H1 (cell line): ENCODE data around the gene NAPG. TPM values are rescaled to one million over a fixed set of nuclear protein-coding genes. Genes with fewer than 3 reads are reported as not detected.

ENCODE experiments used
- CTCF ChIA-PET: fragments of 300-600 bp; sonication (Branson Sonifier 250); formaldehyde crosslinking; loops from one replicate; lab custom pipeline; 2021; ENCODE audit not compliant: partially characterized antibody; lab: Charles Lee
- POLR2A ChIA-PET: fragments of 300-600 bp; sonication (Branson Sonifier 250); formaldehyde crosslinking; loops from one replicate; lab custom pipeline; 2021; ENCODE audit warnings: inconsistent platforms; ENCODE audit not compliant: partially characterized antibody; lab: Charles Lee
- DNase-seq, 2 experiments: peaks; one replicate each; pipeline versions ENCODE4 v3.0.0 to v3.0.0-alpha.2; 2010 to 2022; ENCODE audit warnings: low spot score in 2 of 2, low read depth in 1 of 2, mixed read lengths in 1 of 2
- FAIRE-seq: peaks from 2 replicates; lab custom pipeline; 2011; peaks lifted over from hg19 to GRCh38; lab: Jason Lieb, UNC
- H2AFZ ChIP-seq: 2 replicates; pipeline ENCODE4 v1.8.1; 2012; ENCODE audit warnings: low read length, inconsistent platforms
- H2AK5ac ChIP-seq: 2 replicates; pipeline ENCODE4 v1.6.1; 2013; ENCODE audit warnings: low read depth, low read length
- H2BK120ac ChIP-seq: replicated peaks from 2 replicates; pipeline ENCODE3; 2013; ENCODE audit warnings: low read depth, low read length, inconsistent platforms
- H2BK12ac ChIP-seq: 2 replicates; pipeline ENCODE4 v1.6.1; 2013; ENCODE audit warnings: low read depth, low read length
- H2BK15ac ChIP-seq: 2 replicates; pipeline ENCODE4 v1.6.1; 2013; ENCODE audit warnings: low read length
- H2BK20ac ChIP-seq: 2 replicates; pipeline ENCODE4 v1.6.1; 2013; ENCODE audit warnings: low read length
- H2BK5ac ChIP-seq: 2 replicates; pipeline ENCODE4 v1.6.1; 2013; ENCODE audit warnings: low read depth, low read length
- H3K14ac ChIP-seq: 2 replicates; pipeline ENCODE4 v1.6.1; 2013; ENCODE audit warnings: inconsistent platforms; ENCODE audit not compliant: insufficient read length
- H3K18ac ChIP-seq: 2 replicates; pipeline ENCODE4 v1.6.1; 2013; ENCODE audit warnings: low read length; ENCODE audit errors: extremely low read depth
- H3K23ac ChIP-seq: 2 replicates; pipeline ENCODE4 v1.6.1; 2013; ENCODE audit warnings: inconsistent platforms; ENCODE audit not compliant: insufficient read length
- H3K23me2 ChIP-seq: 2 replicates; pipeline ENCODE4 v1.6.1; 2013; ENCODE audit warnings: low read depth, low read length
- H3K27ac ChIP-seq: 2 replicates; pipeline ENCODE4 v1.6.1; 2011; ENCODE audit warnings: low read depth, low read length, inconsistent platforms
- H3K27me3 ChIP-seq, 4 experiments: replicated peaks in 1 of 4; 1 replicate in 1 of 4; 2 replicates in 3 of 4; pipeline versions ENCODE4 v1.6.1 to v1.8.1; 2011 to 2013; ENCODE audit warnings: low read length in 3 of 4, mild to moderate bottlenecking in 3 of 4, inconsistent platforms in 2 of 4, mixed read lengths in 2 of 4, moderate library complexity in 1 of 4; ENCODE audit not compliant: control insufficient read depth in 3 of 4, insufficient read depth in 3 of 4; ENCODE audit errors: extremely low read depth in 1 of 4
- H3K36me3 ChIP-seq, 4 experiments: 2 replicates each; pipeline versions ENCODE4 v1.6.1 to v1.8.1; 2011 to 2013; ENCODE audit warnings: mild to moderate bottlenecking in 4 of 4, low read length in 3 of 4, moderate library complexity in 2 of 4, control low read depth in 1 of 4, inconsistent platforms in 1 of 4; ENCODE audit not compliant: insufficient read depth in 4 of 4, control insufficient read depth in 2 of 4
- H3K4ac ChIP-seq: replicated peaks from 2 replicates; pipeline ENCODE3; 2013; ENCODE audit warnings: low read length, low read depth, mixed read lengths, inconsistent platforms; ENCODE audit not compliant: insufficient read length
- H3K4me1 ChIP-seq, 4 experiments: replicated peaks in 1 of 4; 1 replicate in 1 of 4; 2 replicates in 3 of 4; pipeline versions ENCODE4 v1.6.1 to v1.8.1; 2011 to 2013; ENCODE audit warnings: low read length in 3 of 4, inconsistent platforms in 2 of 4, mixed read lengths in 1 of 4; ENCODE audit not compliant: insufficient read depth in 4 of 4, control insufficient read depth in 3 of 4
- H3K4me2 ChIP-seq, 2 experiments: 2 replicates each; pipeline versions ENCODE4 v1.6.1 to v1.8.1; 2011 to 2013; ENCODE audit warnings: low read depth in 2 of 2, low read length in 2 of 2, control low read depth in 1 of 2, inconsistent platforms in 1 of 2, mild to moderate bottlenecking in 1 of 2; ENCODE audit not compliant: insufficient read depth in 1 of 2
- H3K4me3 ChIP-seq, 4 experiments: fragments of 200-600, 300-600 bp in 1 of 4; sonication (generic), shearing (Covaris generic), sonication (Bioruptor Twin) in 1 of 4; 2 replicates each; pipeline versions ENCODE4 v1.5.1 to v1.8.1; 2011 to 2016; ENCODE audit warnings: low read length in 4 of 4, low read depth in 3 of 4, control low read depth in 2 of 4, inconsistent platforms in 2 of 4, mild to moderate bottlenecking in 2 of 4, mixed read lengths in 1 of 4, moderate library complexity in 1 of 4; ENCODE audit not compliant: insufficient read depth in 2 of 4; ENCODE audit errors: extremely low read depth in 1 of 4
- H3K56ac ChIP-seq: replicated peaks from 2 replicates; pipeline ENCODE3; 2013; ENCODE audit warnings: low read depth, mild to moderate bottlenecking, mixed read lengths, low read length, inconsistent platforms; ENCODE audit not compliant: insufficient read length
- H3K79me1 ChIP-seq: 2 replicates; pipeline ENCODE4 v1.6.1; 2013; ENCODE audit warnings: low read depth, low read length, control low read depth
- H3K79me2 ChIP-seq, 2 experiments: 2 replicates each; pipeline versions ENCODE4 v1.6.1 to v1.8.1; 2012 to 2013; ENCODE audit warnings: low read length in 2 of 2, mild to moderate bottlenecking in 2 of 2, inconsistent platforms in 1 of 2; ENCODE audit not compliant: insufficient read depth in 2 of 2, control insufficient read depth in 1 of 2
- H3K9ac ChIP-seq, 4 experiments: replicated peaks in 1 of 4; 1 replicate in 1 of 4; 2 replicates in 3 of 4; pipeline versions ENCODE4 v1.6.1 to v1.8.1; 2011 to 2013; ENCODE audit warnings: low read depth in 3 of 4, low read length in 3 of 4, control low read depth in 2 of 4, mild to moderate bottlenecking in 2 of 4, moderate library complexity in 2 of 4, inconsistent platforms in 1 of 4; ENCODE audit errors: extremely low read depth in 1 of 4
- H3K9me3 ChIP-seq, 2 experiments: 2 replicates each; pipeline versions ENCODE4 v1.6.1 to v1.8.1; 2012 to 2013; ENCODE audit warnings: mild to moderate bottlenecking in 2 of 2, moderate library complexity in 2 of 2, control low read depth in 1 of 2, inconsistent platforms in 1 of 2, low read depth in 1 of 2, low read length in 1 of 2, mixed read lengths in 1 of 2; ENCODE audit not compliant: insufficient read depth in 2 of 2
- H4K20me1 ChIP-seq, 2 experiments: replicated peaks in 1 of 2; 2 replicates each; pipeline versions ENCODE3 to v1.8.1; 2011 to 2013; ENCODE audit warnings: inconsistent platforms in 2 of 2, low read length in 2 of 2, mild to moderate bottlenecking in 1 of 2; ENCODE audit not compliant: insufficient read depth in 2 of 2, control insufficient read depth in 1 of 2
- H4K5ac ChIP-seq: 2 replicates; pipeline ENCODE4 v1.6.1; 2013; ENCODE audit warnings: low read length, low read depth, mixed read lengths, inconsistent platforms; ENCODE audit not compliant: insufficient read length
- H4K8ac ChIP-seq: 2 replicates; pipeline ENCODE4 v1.8.0; 2013; ENCODE audit warnings: mild to moderate bottlenecking, moderate library complexity, low read length, inconsistent platforms; ENCODE audit not compliant: insufficient read depth; ENCODE audit errors: extremely low read depth
- H4K91ac ChIP-seq: replicated peaks from 2 replicates; pipeline ENCODE3; 2013; ENCODE audit warnings: low read length, mixed read lengths, inconsistent platforms; ENCODE audit not compliant: insufficient read length
- CBX5 ChIP-seq: fragments of 300-800, 300-1000 bp; sonication (generic); IDR thresholded peaks from 2 replicates; pipeline ENCODE4 v1.7.1; 2016; ENCODE audit warnings: antibody characterized with exemption, low read length, low read depth
- EGR1 ChIP-seq: IDR thresholded peaks from 2 replicates; pipeline ENCODE4 v1.6.1; 2011; ENCODE audit warnings: low read depth, low read length, borderline replicate concordance
- JUN ChIP-seq: IDR thresholded peaks from 2 replicates; pipeline ENCODE4 v1.6.1; 2011; ENCODE audit warnings: low read depth, mild to moderate bottlenecking, improper control_type of control experiment, low read length
- NANOG ChIP-seq: IDR thresholded peaks from 2 replicates; pipeline ENCODE4 v1.6.1; 2011; ENCODE audit warnings: low read length, low read depth, mild to moderate bottlenecking, inconsistent platforms; ENCODE audit not compliant: insufficient read depth, poor library complexity, severe bottlenecking
- SP1 ChIP-seq: IDR thresholded peaks from 2 replicates; pipeline ENCODE4 v1.6.1; 2011; ENCODE audit warnings: low read depth, low read length
- USF2 ChIP-seq: IDR thresholded peaks from 2 replicates; pipeline ENCODE4 v1.6.1; 2011; ENCODE audit warnings: low read length, improper control_type of control experiment
- polyA plus RNA-seq, 7 experiments: library from polyadenylated mRNA; depleted of rRNA in 3 of 7; stranded (reverse) in 5 of 7; unstranded in 2 of 7; fragments of >200 nt in 5 of 7; fragments of 200-250 nt in 2 of 7; gene quantifications; 1 replicate in 5 of 7; 2 replicates in 1 of 7; 4 replicates in 1 of 7; pipeline versions ENCODE4 v1.2.1 to v1.2.3, GENCODE V29; 2011 to 2013; ENCODE audit warnings: missing spikeins in 2 of 7, mixed read lengths in 2 of 7
- total RNA-seq: library from RNA; stranded (reverse); fragmentation: NEBNext Ultra II Directional; extraction: Animal tissue kit (Norgen Biotek cat#: 25700); gene quantifications from 2 replicates; pipeline ENCODE4 v1.2.1, GENCODE V29; 2021

The NAPG gene
- total and polyA plus RNA-seq, 2 of the 8 experiments (the other 6 are each of a cell fraction or from before 2014, with no cell fraction given) = 8.0 to 23.5 TPM

- Histone ChIP-seq H2AFZ (no peak overlapping the region), H3K4me1 (no peaks in the 10 kb centered on the region), H3K9ac (no peak overlapping the region), H2BK5ac (no peak overlapping the region), H3K4me3 (no peak overlapping the region), H3K36me3 (peaks cover 0 to 3% (median 0%) of the 10 kb centered on the region in 4 experiments; a peak in 1 of 8 replicates), H4K91ac (no peak overlapping the region), H3K79me2 (no peaks in the 10 kb centered on the region), H3K27me3 (0 out of 7 replicates have a peak, but pooled peaks cover 0 to 3% (median 0%) of the 10 kb centered on the region in 4 experiments), H2BK120ac (no peak overlapping the region), H3K56ac (no peak overlapping the region), H3K9me3 (peaks cover 15 to 27% of the 10 kb centered on the region in 2 experiments), H3K23ac (no peak overlapping the region), H3K4me2 (no peak overlapping the region), H2BK15ac (no peak overlapping the region), H2AK5ac (no peak overlapping the region), H3K27ac (no peak overlapping the region), H3K23me2 (peaks cover 2% of the 10 kb centered on the region; the same call in 1 of the 2 replicates), H2BK20ac (no peak overlapping the region), H4K5ac (no peak overlapping the region), H4K8ac (no peak overlapping the region), H3K4ac (no peak overlapping the region), H4K20me1 (no peaks in the 10 kb centered on the region), H3K14ac (no peak overlapping the region), H3K18ac (no peak overlapping the region), H3K79me1 (no peaks in the 10 kb centered on the region), H2BK12ac (no peak overlapping the region)
- DNase-seq = no peak
- TF ChIP-seq SP1 = no peak
- TF ChIP-seq EGR1 = no peak
- no peak for TF ChIP-seq CBX5
- no peak for TF ChIP-seq USF2
- no peak for TF ChIP-seq JUN
- no peak for TF ChIP-seq NANOG
- CTCF ChIA-PET = no interaction called here
- POLR2A ChIA-PET = no interaction called here
- no peak for FAIRE-seq
Observed at GRCh38 chr18:10508591-10508990, 17.2 kb upstream of the NAPG start.
